Measurements from ENCODE around the gene VAC14. TPM values are rescaled to one million over a fixed set of nuclear protein-coding genes. Genes with fewer than 3 reads are reported as not detected.
A peak's percentile ranks its signal among the peaks of the same experiment; 100 is the strongest.

VAC14 gene
- total and polyA plus RNA-seq, 3 donors from 2014 or later, result 41.0 to 80.5 (median 61.8) TPM

GRCh38 chr16:70778901-70779309 lies 22.1 kb downstream of the VAC14 start:
- TF ChIP-seq POLR2A (IDR thresholded peaks at IDR 0.05), result no peak
- TF ChIP-seq, protein P1, sequence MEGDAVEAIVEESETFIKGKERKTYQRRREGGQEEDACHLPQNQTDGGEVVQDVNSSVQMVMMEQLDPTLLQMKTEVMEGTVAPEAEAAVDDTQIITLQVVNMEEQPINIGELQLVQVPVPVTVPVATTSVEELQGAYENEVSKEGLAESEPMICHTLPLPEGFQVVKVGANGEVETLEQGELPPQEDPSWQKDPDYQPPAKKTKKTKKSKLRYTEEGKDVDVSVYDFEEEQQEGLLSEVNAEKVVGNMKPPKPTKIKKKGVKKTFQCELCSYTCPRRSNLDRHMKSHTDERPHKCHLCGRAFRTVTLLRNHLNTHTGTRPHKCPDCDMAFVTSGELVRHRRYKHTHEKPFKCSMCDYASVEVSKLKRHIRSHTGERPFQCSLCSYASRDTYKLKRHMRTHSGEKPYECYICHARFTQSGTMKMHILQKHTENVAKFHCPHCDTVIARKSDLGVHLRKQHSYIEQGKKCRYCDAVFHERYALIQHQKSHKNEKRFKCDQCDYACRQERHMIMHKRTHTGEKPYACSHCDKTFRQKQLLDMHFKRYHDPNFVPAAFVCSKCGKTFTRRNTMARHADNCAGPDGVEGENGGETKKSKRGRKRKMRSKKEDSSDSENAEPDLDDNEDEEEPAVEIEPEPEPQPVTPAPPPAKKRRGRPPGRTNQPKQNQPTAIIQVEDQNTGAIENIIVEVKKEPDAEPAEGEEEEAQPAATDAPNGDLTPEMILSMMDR (IDR thresholded peaks at IDR 0.05), result no peak
- H3K27ac ChIP-seq, result no peak overlapping the region
- 40 to 54% methylated on average over 8 of the region's 8 CpGs for WGBS, 2 donors
- no peaks in the 10 kb centered on the region for H3K4me1 ChIP-seq
- H3K9me3 ChIP-seq, result no peaks in the 10 kb centered on the region
- H3K36me3 ChIP-seq (ENCODE audit: low read depth, missing control alignments), result no peaks in the 10 kb centered on the region
- no peak overlapping the region for H3K4me3 ChIP-seq
- DNase-seq, result peak; percentile 68
- intact Hi-C loops (cut with DNase I; ENCODE audit: low total_unique reads), result no loop called here
- no peaks in the 10 kb centered on the region for H3K27me3 ChIP-seq

DNA sequence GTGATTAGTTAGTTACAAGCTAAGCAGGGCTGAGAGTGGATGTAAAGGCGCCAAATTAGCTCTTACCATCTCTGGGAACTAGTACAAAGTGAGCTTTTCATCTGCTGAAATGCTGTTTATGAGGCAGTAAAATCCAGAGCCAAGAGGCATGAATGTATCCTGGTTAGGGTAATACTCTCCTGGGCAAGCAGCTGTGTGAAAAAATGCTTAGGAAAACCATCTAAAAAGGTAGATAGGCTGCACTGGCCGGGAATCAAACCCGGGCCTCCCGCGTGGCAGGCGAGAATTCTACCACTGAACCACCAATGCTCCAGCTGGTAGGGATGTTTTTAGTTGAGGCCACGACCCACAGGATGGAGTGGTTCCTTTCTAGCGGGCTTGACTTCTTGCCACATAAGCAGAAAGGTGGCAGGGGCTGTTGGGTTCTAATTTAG lies 23.0 kb downstream of the VAC14 start:
- 88% methylated on average over 8 of the region's 8 CpGs for WGBS, 2 donors
- no peak overlapping the region for H3K27ac ChIP-seq
- H3K27me3 ChIP-seq, result no peaks in the 10 kb centered on the region
- DNase-seq, result no peak
- TF ChIP-seq, protein P1 (IDR thresholded peaks at IDR 0.05), result no peak
- TF ChIP-seq POLR2A (IDR thresholded peaks at IDR 0.05), result no peak
- no peaks in the 10 kb centered on the region for H3K9me3 ChIP-seq
- no peaks in the 10 kb centered on the region for H3K36me3 ChIP-seq (ENCODE audit: low read depth, missing control alignments)
- H3K4me1 ChIP-seq, result no peaks in the 10 kb centered on the region
- no peak overlapping the region for H3K4me3 ChIP-seq
- intact Hi-C loops (cut with DNase I; ENCODE audit: low total_unique reads), result no loop called here

- TF ChIP-seq, protein P1 (IDR thresholded peaks at IDR 0.05), result no peak
- TF ChIP-seq POLR2A (IDR thresholded peaks at IDR 0.05), result no peak
Measured at GRCh38 chr16:70777496-70777895, 23.5 kb downstream of the VAC14 start.

GRCh38 chr16:70775399-70775798 lies 25.6 kb downstream of the VAC14 start:
- H3K4me3 ChIP-seq, result no peak overlapping the region
- no peaks in the 10 kb centered on the region for H3K4me1 ChIP-seq
- WGBS, 2 donors, result 88 to 92% methylated on average over 4 of the region's 4 CpGs
- H3K9me3 ChIP-seq, result no peaks in the 10 kb centered on the region
- no peaks in the 10 kb centered on the region for H3K27me3 ChIP-seq
- intact Hi-C loops (cut with DNase I; ENCODE audit: low total_unique reads), result no loop called here
- no peak for DNase-seq
- H3K36me3 ChIP-seq (ENCODE audit: low read depth, missing control alignments), result no peaks in the 10 kb centered on the region
- no peak for TF ChIP-seq POLR2A (IDR thresholded peaks at IDR 0.05)
- TF ChIP-seq, protein P1 (IDR thresholded peaks at IDR 0.05), result no peak
- H3K27ac ChIP-seq, result no peak overlapping the region

More at GRCh38 chr16:70777496-70777895, 23.5 kb downstream of the VAC14 start:
- H3K36me3 ChIP-seq (ENCODE audit: low read depth, missing control alignments), result no peaks in the 10 kb centered on the region
- no peak overlapping the region for H3K4me3 ChIP-seq
- H3K27ac ChIP-seq, result no peak overlapping the region
- intact Hi-C loops (cut with DNase I; ENCODE audit: low total_unique reads), result no loop called here
- no peaks in the 10 kb centered on the region for H3K9me3 ChIP-seq
- no peak for DNase-seq
- no peaks in the 10 kb centered on the region for H3K4me1 ChIP-seq
- H3K27me3 ChIP-seq, result no peaks in the 10 kb centered on the region
- 91 to 95% methylated on average over 9 of the region's 9 CpGs for WGBS, 2 donors

DNA sequence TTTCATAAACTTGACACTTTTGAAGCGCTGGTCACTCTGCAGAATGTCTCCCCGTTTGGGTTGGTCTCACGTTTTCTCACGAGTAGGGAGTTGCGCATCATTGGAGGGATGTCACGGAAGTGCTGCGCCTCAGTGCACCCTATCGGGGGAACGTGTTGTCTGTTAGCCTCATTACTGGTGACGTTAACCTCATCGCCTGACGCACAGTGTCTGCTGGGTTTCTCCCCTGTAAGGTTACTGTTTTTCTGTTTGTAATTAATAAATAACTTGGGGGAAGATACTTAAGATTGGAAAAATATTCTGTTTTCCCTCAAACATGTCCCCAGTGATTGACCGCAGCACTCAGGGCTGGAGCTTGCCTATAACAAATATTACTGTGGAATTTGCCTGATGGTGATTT lies 26.7 kb downstream of the VAC14 start:
- WGBS, 2 donors, result 94 to 95% methylated on average over 11 to 13 of the region's 13 CpGs
- intact Hi-C loops (cut with DNase I; ENCODE audit: low total_unique reads), result loop anchor here (5.0 kb wide), 1 partner anchor 97 kb away; no protein-coding TSS in a partner anchor
- H3K9me3 ChIP-seq, result no peaks in the 10 kb centered on the region
- no peaks in the 10 kb centered on the region for H3K36me3 ChIP-seq (ENCODE audit: low read depth, missing control alignments)
- no peak overlapping the region for H3K27ac ChIP-seq
- H3K4me3 ChIP-seq, result no peak overlapping the region
- no peaks in the 10 kb centered on the region for H3K27me3 ChIP-seq
- no peaks in the 10 kb centered on the region for H3K4me1 ChIP-seq
- no peak for TF ChIP-seq POLR2A (IDR thresholded peaks at IDR 0.05)
- TF ChIP-seq, protein P1 (IDR thresholded peaks at IDR 0.05), result no peak
- no peak for DNase-seq
